Endothelial cell of umbilical vein (primary cell): Measurements from ENCODE around the gene MICALL2. TPM values are rescaled to one million over a fixed set of nuclear protein-coding genes. Genes with fewer than 3 reads are reported as not detected.

Experiments used
- BruUV-seq: library from RNA; stranded (reverse); fragments of 400-500 nt; replicated peaks from 2 replicates; lab custom pipeline; 2021; lab: Mats Ljungman, UMichigan
- CTCF ChIA-PET: fragments of 300-600, 350-600 bp; sonication (Branson Sonifier 250); formaldehyde crosslinking; loops from one replicate; lab custom pipeline; 2021; ENCODE audit warnings: antibody characterized with exemption, inconsistent platforms; lab: Charles Lee
- POLR2A ChIA-PET: fragments of 300-600, 350-600 bp; sonication (Branson Sonifier 250); formaldehyde crosslinking; loops from one replicate; lab custom pipeline; 2021; ENCODE audit warnings: antibody characterized with exemption, inconsistent platforms; lab: Charles Lee
- DNase-seq: peaks from one replicate; pipeline ENCODE4 v3.0.0-alpha.2; 2011; ENCODE audit warnings: low read depth, low spot score
- FAIRE-seq: peaks from 2 replicates; lab custom pipeline; 2011; peaks lifted over from hg19 to GRCh38; lab: Jason Lieb, UNC
- H2AFZ ChIP-seq: 2 replicates; pipeline ENCODE4 v1.6.0; 2012; ENCODE audit warnings: low read depth, low read length, control low read depth, inconsistent platforms
- H3K27ac ChIP-seq: 2 replicates; pipeline ENCODE4 v1.5.1; 2011; ENCODE audit warnings: low read depth, mild to moderate bottlenecking, control low read depth, low read length, moderate library complexity; ENCODE audit not compliant: insufficient read depth
- H3K27me3 ChIP-seq, 2 experiments: 2 replicates each; pipeline versions ENCODE4 v1.6.0 to v1.6.1; 2011; ENCODE audit warnings: low read length in 2 of 2, mixed read lengths in 1 of 2; ENCODE audit not compliant: control insufficient read depth in 2 of 2, insufficient read depth in 2 of 2
- H3K36me3 ChIP-seq, 2 experiments: 2 replicates in 1 of 2; 3 replicates in 1 of 2; pipeline ENCODE4 v1.5.1; 2011; ENCODE audit warnings: low read length in 2 of 2, mild to moderate bottlenecking in 1 of 2, moderate library complexity in 1 of 2; ENCODE audit not compliant: control insufficient read depth in 2 of 2, insufficient read depth in 2 of 2; ENCODE audit errors: extremely low read depth in 1 of 2
- H3K4me1 ChIP-seq: 3 replicates; pipeline ENCODE4 v1.5.1; 2011; ENCODE audit warnings: mild to moderate bottlenecking, low read length; ENCODE audit not compliant: control insufficient read depth, insufficient read depth; ENCODE audit errors: extremely low read depth
- H3K4me2 ChIP-seq: 2 replicates; pipeline ENCODE4 v1.6.1; 2011; ENCODE audit warnings: low read length, control low read depth, mixed read lengths; ENCODE audit not compliant: insufficient read depth
- H3K4me3 ChIP-seq, 3 experiments: fragments of 200-600 bp in 1 of 3; sonication (generic), shearing (Covaris generic) in 1 of 3; replicated peaks in 1 of 3; 2 replicates each; pipeline ENCODE4 v1.5.1; 2011 to 2016; ENCODE audit warnings: control low read depth in 3 of 3, low read length in 3 of 3, mild to moderate bottlenecking in 2 of 3, inconsistent platforms in 1 of 3, low read depth in 1 of 3, moderate library complexity in 1 of 3; ENCODE audit not compliant: insufficient read depth in 1 of 3
- H3K79me2 ChIP-seq: 2 replicates; pipeline ENCODE4 v1.6.0; 2012; ENCODE audit warnings: low read length, inconsistent platforms; ENCODE audit not compliant: control insufficient read depth, insufficient read depth
- H3K9ac ChIP-seq: replicated peaks from 2 replicates; pipeline ENCODE3; 2011; ENCODE audit warnings: low read length, control low read depth; ENCODE audit not compliant: insufficient read depth; ENCODE audit errors: extremely low read depth
- H3K9me1 ChIP-seq: replicated peaks from 3 replicates; pipeline ENCODE4 v1.6.0; 2011; ENCODE audit warnings: mild to moderate bottlenecking, low read length; ENCODE audit not compliant: control insufficient read depth, insufficient read depth; ENCODE audit errors: extremely low read depth
- H3K9me3 ChIP-seq: replicated peaks from 2 replicates; pipeline ENCODE4 v1.5.1; 2012; ENCODE audit warnings: low read length, inconsistent platforms; ENCODE audit not compliant: control insufficient read depth, insufficient read depth
- H4K20me1 ChIP-seq: replicated peaks from 2 replicates; pipeline ENCODE3; 2011; ENCODE audit warnings: mild to moderate bottlenecking, low read length; ENCODE audit not compliant: control insufficient read depth, insufficient read depth; ENCODE audit errors: extremely low read depth
- EZH2 ChIP-seq: IDR thresholded peaks from 2 replicates; pipeline ENCODE4 v1.6.1; 2012; ENCODE audit warnings: borderline replicate concordance, low read depth, mild to moderate bottlenecking, moderate library complexity, low read length, inconsistent platforms; ENCODE audit not compliant: severe bottlenecking
- MAX ChIP-seq: IDR thresholded peaks from 2 replicates; pipeline ENCODE4 v1.6.1; 2011; ENCODE audit not compliant: insufficient read depth, insufficient read length
- MYC ChIP-seq: IDR thresholded peaks from one replicate; pipeline ENCODE4 v1.6.1; 2011; ENCODE audit warnings: mild to moderate bottlenecking, low read depth, low read length
- dilution Hi-C: fragments of 300-500 bp; cut with MboI; formaldehyde crosslinking; loops from one replicate; pipeline ENCODE4 v1.15.0; 2019; ENCODE audit warnings: low sequenced_read_pairs; ENCODE audit not compliant: extremely low pct_ligation_motif_present
- intact Hi-C: fragments of 100-400 bp; cut with micrococcal nuclease; formaldehyde crosslinking; loops from one replicate; pipeline ENCODE4 v1.10.0; 2022
- polyA plus RNA-seq, 4 experiments: library from polyadenylated mRNA; depleted of rRNA in 3 of 4; stranded (reverse) in 3 of 4; unstranded in 1 of 4; fragments of >200 nt; gene quantifications; 2 replicates each; pipeline versions ENCODE4 v1.2.1 to v1.2.3, GENCODE V29; 2011 to 2012; ENCODE audit warnings: missing spikeins in 1 of 4
- total RNA-seq: library from RNA; stranded (reverse); gene quantifications from 2 replicates; pipeline ENCODE4 v1.2.3, GENCODE V29; 2021
- TF ChIP-seq, protein P1 (sequence below), 2 donors: IDR thresholded peaks; 1 replicate in 1 of 2; 2 replicates in 1 of 2; pipeline ENCODE4 v1.5.1; 2011; ENCODE audit warnings: low read length in 2 of 2, mild to moderate bottlenecking in 2 of 2, moderate library complexity in 2 of 2, control low read depth in 1 of 2, inconsistent platforms in 1 of 2, low read depth in 1 of 2; ENCODE audit not compliant: insufficient read depth in 1 of 2; ENCODE audit errors: extremely low read depth in 1 of 2

The MICALL2 gene
- total and polyA plus RNA-seq, 2 donors (not counting 3 experiments of a cell fraction or from before 2014, with no cell fraction given): 29.8 to 46.3 TPM

- no peak for DNase-seq
- intact Hi-C loops: no loop called here
- Histone ChIP-seq H3K27me3 (no peaks in the 10 kb centered on the region), H3K4me1 (no peaks in the 10 kb centered on the region), H3K4me3 (no peak overlapping the region), H4K20me1 (no peaks in the 10 kb centered on the region), H3K79me2 (peaks cover 4% of the 10 kb centered on the region), H3K9ac (no peak overlapping the region), H2AFZ (no peak overlapping the region), H3K36me3 (peaks cover 0 to 1% of the 10 kb centered on the region in 2 experiments), H3K9me1 (no peaks in the 10 kb centered on the region), H3K4me2 (no peak overlapping the region), H3K27ac (no peak overlapping the region), H3K9me3 (no peaks in the 10 kb centered on the region)
- no TSS peak for BruUV-seq
- POLR2A ChIA-PET: no interaction called here
- FAIRE-seq: no peak
- no peak for TF ChIP-seq MAX
- CTCF ChIA-PET: interaction anchor here (1.3 kb wide), 1 partner anchor 17 kb away, joined by 4 read pairs; no protein-coding TSS in a partner anchor
- dilution Hi-C loops: no loop called here
These were observed 11.6 kb downstream of the MICALL2 start for GRCh38 chr7:1447551-1448244.

- H3K9me1 ChIP-seq: no peaks in the 10 kb centered on the region
- POLR2A ChIA-PET: interaction anchor here (0.6 kb wide), 1 partner anchor 254 kb away, joined by 5 read pairs; no protein-coding TSS in a partner anchor
- no peak overlapping the region for H3K4me3 ChIP-seq
- H3K79me2 ChIP-seq: peaks cover 4% of the 10 kb centered on the region
- no TSS peak for BruUV-seq
- dilution Hi-C loops (no loop called here), intact Hi-C loops (no loop called here)
- TF ChIP-seq MYC (no peak), EZH2 (no peak)
- TF ChIP-seq, protein P1, sequence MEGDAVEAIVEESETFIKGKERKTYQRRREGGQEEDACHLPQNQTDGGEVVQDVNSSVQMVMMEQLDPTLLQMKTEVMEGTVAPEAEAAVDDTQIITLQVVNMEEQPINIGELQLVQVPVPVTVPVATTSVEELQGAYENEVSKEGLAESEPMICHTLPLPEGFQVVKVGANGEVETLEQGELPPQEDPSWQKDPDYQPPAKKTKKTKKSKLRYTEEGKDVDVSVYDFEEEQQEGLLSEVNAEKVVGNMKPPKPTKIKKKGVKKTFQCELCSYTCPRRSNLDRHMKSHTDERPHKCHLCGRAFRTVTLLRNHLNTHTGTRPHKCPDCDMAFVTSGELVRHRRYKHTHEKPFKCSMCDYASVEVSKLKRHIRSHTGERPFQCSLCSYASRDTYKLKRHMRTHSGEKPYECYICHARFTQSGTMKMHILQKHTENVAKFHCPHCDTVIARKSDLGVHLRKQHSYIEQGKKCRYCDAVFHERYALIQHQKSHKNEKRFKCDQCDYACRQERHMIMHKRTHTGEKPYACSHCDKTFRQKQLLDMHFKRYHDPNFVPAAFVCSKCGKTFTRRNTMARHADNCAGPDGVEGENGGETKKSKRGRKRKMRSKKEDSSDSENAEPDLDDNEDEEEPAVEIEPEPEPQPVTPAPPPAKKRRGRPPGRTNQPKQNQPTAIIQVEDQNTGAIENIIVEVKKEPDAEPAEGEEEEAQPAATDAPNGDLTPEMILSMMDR (IDR thresholded peaks at IDR 0.05; ENCODE audit: extremely low read depth in 1 of 2, insufficient read depth in 1 of 2, low read depth in 1 of 2, low read length in 2 of 2): no peak
- no peak overlapping the region for H3K27ac ChIP-seq
- H3K9ac ChIP-seq: no peak overlapping the region
- no peaks in the 10 kb centered on the region for H3K27me3 ChIP-seq
- no peak for FAIRE-seq
- H3K36me3 ChIP-seq: peaks cover 0 to 1% of the 10 kb centered on the region in 2 experiments
- H4K20me1 ChIP-seq: no peaks in the 10 kb centered on the region
- H2AFZ ChIP-seq: no peak overlapping the region
- H3K9me3 ChIP-seq: no peaks in the 10 kb centered on the region
- no peak overlapping the region for H3K4me2 ChIP-seq
- no peaks in the 10 kb centered on the region for H3K4me1 ChIP-seq
- DNase-seq: no peak
- CTCF ChIA-PET: interaction anchor here (1.3 kb wide), 1 partner anchor 16 kb away, joined by 4 read pairs; no protein-coding TSS in a partner anchor
These were observed 12.2 kb downstream of the MICALL2 start for GRCh38 chr7:1447112-1447511.
